Measurements from ENCODE around the gene FAM78A.
"Not testable (repeated sequence)": the region's sequence is repeated elsewhere in the genome, so short reads cannot be mapped to it uniquely, and the experiment has no call there.

The FAM78A gene

DNA sequence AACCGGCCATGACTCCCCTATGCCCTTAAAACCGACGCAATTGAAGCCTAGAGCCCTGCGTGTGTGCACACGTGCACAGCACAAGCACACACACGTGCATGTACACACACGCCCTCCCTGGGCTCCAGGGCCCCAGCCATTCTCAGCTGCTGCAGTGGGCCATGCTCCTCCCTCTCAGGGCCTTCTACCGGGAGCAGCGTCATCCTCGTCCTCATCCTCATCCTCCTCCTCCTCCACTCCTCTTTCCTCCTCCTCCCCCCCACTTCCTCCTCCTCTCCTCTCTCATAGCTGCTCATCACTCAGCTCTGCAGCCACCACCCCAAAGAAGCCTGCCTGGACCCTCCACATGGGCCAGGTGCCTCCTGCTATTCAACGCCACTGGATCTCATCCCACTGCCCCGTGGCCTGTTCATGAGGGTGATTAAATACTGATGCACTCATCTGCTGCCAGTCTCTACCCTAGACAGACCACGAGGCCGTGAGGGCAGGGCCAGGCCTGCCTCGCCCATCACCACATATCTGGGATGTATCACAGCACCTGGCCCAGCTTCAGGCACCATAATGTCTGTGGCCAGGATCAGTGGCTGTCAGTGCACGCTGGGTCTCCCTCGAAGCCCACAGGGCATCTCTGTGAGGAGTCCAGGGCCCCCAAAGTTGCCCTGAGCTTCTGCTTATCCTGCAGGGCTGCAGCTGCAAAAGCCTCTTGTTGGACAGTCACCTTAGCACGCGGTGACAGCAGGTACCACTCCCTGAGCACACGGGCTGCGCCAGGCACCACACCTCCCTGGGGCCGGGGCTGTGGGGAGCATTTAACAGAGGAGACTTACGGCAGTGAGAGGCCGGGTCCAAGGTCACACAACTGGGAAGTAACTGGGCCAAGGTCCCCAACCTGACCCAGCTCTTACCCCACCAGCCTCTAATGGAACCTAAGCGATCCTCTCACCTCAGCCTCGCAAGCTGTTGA, 9.8 kb downstream of the FAM78A start:
- TF ChIP-seq, protein P1, sequence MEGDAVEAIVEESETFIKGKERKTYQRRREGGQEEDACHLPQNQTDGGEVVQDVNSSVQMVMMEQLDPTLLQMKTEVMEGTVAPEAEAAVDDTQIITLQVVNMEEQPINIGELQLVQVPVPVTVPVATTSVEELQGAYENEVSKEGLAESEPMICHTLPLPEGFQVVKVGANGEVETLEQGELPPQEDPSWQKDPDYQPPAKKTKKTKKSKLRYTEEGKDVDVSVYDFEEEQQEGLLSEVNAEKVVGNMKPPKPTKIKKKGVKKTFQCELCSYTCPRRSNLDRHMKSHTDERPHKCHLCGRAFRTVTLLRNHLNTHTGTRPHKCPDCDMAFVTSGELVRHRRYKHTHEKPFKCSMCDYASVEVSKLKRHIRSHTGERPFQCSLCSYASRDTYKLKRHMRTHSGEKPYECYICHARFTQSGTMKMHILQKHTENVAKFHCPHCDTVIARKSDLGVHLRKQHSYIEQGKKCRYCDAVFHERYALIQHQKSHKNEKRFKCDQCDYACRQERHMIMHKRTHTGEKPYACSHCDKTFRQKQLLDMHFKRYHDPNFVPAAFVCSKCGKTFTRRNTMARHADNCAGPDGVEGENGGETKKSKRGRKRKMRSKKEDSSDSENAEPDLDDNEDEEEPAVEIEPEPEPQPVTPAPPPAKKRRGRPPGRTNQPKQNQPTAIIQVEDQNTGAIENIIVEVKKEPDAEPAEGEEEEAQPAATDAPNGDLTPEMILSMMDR (IDR thresholded peaks at IDR 0.05; ENCODE audit: low read depth, low read length): no peak
- DNase-seq (ENCODE audit: extremely low read depth, low read depth): no peak

DNA sequence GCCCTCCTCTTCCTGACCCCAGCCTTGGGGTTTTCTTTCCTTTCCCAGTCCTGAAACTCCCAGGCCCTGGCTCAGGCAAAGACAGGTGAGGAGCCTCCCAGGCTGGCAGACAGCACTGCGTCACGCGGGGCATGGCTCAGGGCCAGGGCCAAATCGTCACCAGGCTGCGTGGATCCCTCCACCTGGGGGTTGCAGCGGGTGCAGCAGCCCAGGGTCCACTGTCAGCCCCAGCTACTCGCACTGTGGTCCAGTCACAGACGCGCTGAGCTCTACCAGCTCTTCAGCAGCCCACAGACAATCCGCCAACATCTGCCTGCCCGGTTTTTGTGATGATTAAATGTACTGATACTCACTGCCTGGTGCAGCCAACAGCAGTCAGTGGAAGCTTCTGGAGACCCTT, 12.1 kb downstream of the FAM78A start:
- DNase-seq (ENCODE audit: extremely low read depth, low read depth): no peak

DNA sequence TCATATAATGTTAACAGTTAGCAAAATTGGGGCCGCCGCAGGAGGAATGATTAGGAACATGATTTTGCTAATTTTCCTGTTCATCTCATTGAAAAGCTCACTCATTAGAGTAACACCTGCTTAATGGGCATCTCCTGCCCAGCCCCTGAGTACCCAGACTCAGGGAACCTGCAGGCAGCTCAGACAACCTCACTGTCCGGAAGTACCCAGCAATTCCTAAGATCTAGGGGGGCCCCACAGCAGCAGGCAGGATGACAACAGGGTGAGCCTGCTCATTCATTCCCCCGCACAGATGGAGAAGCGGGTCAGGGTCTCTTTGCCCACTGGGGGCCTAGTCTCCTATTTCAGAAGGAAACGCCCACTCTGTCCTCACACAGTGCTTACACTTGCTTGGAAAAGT, 12.6 kb downstream of the FAM78A start:
- DNase-seq (ENCODE audit: extremely low read depth, low read depth): no peak
- TF ChIP-seq, protein P1 (IDR thresholded peaks at IDR 0.05; ENCODE audit: low read depth, low read length): no peak

More for the DNA sequence above, 12.1 kb downstream of the FAM78A start:
- TF ChIP-seq, protein P1 (IDR thresholded peaks at IDR 0.05; ENCODE audit: low read depth, low read length): no peak

DNA sequence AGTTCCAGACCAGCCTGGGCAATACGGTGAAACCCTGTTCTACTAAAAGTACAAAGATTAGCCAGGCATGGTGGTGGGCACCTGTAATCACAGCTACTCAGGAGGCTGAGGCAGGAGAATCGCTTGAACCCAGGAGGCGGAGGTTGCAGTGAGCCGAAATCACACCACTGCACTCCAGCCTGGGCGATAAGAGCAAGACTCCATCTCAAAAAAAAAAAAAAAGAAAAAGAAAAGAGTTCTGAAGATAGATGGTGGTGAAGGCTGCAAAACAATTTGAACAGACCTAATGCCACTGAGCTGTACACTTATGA, 13.3 kb downstream of the FAM78A start:
- not testable (repeated sequence) for DNase-seq (ENCODE audit: extremely low read depth, low read depth)

DNA sequence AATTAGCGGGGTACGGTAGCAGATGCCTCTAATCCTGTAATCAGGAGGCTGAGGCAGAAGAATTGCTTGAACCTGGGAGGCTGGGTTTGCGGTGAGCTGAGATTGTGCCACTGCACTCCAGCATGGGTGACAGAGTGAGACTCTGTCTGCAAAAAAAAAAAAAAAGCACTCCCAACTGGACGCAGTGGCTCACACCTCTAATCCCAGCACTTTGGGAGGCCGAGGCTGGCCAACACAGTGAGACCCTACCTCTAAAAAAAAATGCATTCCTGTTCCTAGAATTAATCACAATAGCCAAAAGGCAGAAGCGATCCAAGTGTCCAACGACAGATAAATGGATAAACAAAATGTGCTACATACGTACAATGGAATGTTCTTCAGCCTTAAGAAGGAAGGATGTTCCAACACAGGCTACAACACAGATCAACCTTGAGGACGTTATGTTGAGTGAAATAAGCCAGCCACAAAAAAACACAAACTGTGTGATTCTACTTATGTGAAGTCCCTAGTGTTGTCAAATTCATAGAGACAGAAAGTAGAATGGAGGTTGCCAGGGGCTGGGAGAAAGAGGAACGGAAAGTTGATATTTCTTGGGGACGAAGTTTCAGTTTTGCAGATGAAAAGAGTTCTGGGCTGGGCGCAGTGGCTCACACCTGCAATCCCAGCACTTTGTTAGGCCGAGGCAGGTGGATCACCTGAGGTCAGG, 13.8 kb downstream of the FAM78A start:
- no peak for DNase-seq (ENCODE audit: extremely low read depth, low read depth)
- TF ChIP-seq, protein P1 (IDR thresholded peaks at IDR 0.05; ENCODE audit: low read depth, low read length): no peak

DNA sequence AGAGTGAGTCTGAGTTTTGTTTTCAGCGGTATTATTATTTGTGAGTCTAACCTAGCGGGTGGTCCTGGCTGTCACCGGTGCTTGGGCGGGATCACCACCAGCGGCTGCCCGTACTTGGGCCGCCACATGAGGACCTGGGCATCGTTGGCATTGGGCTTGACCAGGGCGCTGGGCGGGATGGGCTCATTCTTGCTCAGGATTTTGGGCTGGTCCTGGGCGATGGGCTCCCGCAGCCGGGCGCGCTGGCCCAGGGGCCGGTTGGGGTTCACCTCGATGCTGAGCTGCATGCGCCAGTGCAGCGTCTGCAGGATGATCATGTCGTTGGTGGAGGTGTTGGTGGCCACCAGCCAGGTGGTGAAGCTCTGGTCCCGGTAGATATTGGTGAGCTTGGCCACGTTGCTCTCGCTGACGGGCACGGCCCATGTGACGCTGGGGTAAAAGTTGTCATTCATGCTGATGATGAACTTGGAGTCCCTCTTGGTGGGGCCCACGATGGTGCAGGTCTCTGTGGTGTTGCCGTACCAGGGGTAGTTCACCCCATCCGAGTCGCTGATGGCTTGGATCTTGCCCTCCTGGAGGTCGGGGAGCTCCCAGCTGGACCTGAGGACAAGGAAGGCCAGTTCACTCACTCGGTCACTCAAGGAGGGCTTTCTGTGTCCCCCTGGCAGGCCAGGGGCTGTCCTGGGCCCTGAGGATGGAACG, 15.4 kb downstream of the FAM78A start:
- TF ChIP-seq, protein P1 (IDR thresholded peaks at IDR 0.05; ENCODE audit: low read depth, low read length): no peak
- DNase-seq (ENCODE audit: extremely low read depth, low read depth): no peak

DNA sequence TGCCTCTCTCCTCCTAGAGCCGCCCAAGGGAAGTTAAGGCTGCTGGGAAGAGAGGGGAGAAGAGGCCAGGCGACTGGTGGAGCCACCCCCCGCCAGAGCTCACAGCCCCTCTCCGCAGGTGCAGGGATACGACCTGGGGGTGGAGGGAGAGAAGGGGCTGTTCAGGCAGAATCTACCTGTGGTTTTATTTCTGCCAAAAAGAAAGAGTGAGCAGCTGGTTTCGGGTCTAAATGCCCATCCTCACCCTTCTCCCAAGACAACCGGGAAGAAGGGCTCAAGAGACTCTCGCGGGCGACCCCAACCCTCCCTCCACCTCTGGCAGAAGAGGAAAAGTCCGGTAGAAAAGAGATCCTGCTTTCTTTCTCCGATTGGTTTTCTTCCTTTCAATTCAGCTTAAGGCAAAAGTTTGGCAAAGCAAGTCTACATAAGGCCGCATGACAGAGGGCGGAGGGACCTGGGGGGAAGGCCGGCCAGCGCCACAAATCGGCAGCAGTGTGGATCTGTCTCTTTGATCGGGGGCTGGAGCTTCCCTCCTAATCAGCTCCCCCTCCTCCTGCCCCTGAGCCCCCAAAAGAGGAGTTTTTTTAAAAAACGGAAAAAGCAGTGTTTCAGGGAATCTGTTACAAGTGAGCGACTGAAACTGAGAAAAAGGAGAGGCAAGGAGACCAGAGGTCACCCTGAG, 16.3 kb downstream of the FAM78A start:
- TF ChIP-seq, protein P1 (IDR thresholded peaks at IDR 0.05; ENCODE audit: low read depth, low read length): no peak
- no peak for DNase-seq (ENCODE audit: extremely low read depth, low read depth)

Measured in AG09319 (cell line).